T-helper 9 cell (primary cell): ENCODE results near the gene CKS1B.

Experiments used
- DNase-seq: peaks from one replicate; pipeline ENCODE4 v3.0.0-alpha.2; 2020

CKS1B gene

GRCh38 chr1:155003227-155003765, 28.8 kb downstream of the CKS1B start:
- DNase-seq = no peak

GRCh38 chr1:155003766-155004351, 29.4 kb downstream of the CKS1B start:
- DNase-seq = no peak

GRCh38 chr1:155004352-155005075, 30.0 kb downstream of the CKS1B start:
- DNase-seq = no peak

GRCh38 chr1:155005076-155006011, 30.9 kb downstream of the CKS1B start:
- no peak for DNase-seq

- DNase-seq = no peak
These were observed 32.2 kb downstream of the CKS1B start for GRCh38 chr1:155006601-155007101.

GRCh38 chr1:155007251-155007828, 32.9 kb downstream of the CKS1B start:
- DNase-seq = no peak

GRCh38 chr1:155008015-155008941, 33.8 kb downstream of the CKS1B start:
- DNase-seq = no peak

- DNase-seq = no peak
These were observed 34.8 kb downstream of the CKS1B start for GRCh38 chr1:155009221-155009711.

GRCh38 chr1:155009742-155010141, 35.3 kb downstream of the CKS1B start:
- DNase-seq = no peak

- DNase-seq = no peak
These were observed 35.9 kb downstream of the CKS1B start for GRCh38 chr1:155010211-155010918.

GRCh38 chr1:155011004-155011416, 36.5 kb downstream of the CKS1B start:
- DNase-seq = no peak

- DNase-seq = no peak
These were observed 37.0 kb downstream of the CKS1B start for GRCh38 chr1:155011437-155012025.

- DNase-seq = no peak
These were observed 37.6 kb downstream of the CKS1B start for GRCh38 chr1:155012026-155012546.

- DNase-seq = no peak
These were observed 38.5 kb downstream of the CKS1B start for GRCh38 chr1:155012776-155013602.

GRCh38 chr1:155013632-155014031, 39.2 kb downstream of the CKS1B start:
- DNase-seq = peak; percentile 47

GRCh38 chr1:155014709-155015508, 40.4 kb downstream of the CKS1B start:
- DNase-seq = no peak

GRCh38 chr1:155015527-155016230, 41.2 kb downstream of the CKS1B start:
- no peak for DNase-seq
